ENCODE data around the gene GRK5. TPM values are rescaled to one million over a fixed set of nuclear protein-coding genes. Genes with fewer than 3 reads are reported as not detected.

Gene GRK5
- total RNA-seq, 1 experiment from 2014 or later: 1.2 TPM

DNA sequence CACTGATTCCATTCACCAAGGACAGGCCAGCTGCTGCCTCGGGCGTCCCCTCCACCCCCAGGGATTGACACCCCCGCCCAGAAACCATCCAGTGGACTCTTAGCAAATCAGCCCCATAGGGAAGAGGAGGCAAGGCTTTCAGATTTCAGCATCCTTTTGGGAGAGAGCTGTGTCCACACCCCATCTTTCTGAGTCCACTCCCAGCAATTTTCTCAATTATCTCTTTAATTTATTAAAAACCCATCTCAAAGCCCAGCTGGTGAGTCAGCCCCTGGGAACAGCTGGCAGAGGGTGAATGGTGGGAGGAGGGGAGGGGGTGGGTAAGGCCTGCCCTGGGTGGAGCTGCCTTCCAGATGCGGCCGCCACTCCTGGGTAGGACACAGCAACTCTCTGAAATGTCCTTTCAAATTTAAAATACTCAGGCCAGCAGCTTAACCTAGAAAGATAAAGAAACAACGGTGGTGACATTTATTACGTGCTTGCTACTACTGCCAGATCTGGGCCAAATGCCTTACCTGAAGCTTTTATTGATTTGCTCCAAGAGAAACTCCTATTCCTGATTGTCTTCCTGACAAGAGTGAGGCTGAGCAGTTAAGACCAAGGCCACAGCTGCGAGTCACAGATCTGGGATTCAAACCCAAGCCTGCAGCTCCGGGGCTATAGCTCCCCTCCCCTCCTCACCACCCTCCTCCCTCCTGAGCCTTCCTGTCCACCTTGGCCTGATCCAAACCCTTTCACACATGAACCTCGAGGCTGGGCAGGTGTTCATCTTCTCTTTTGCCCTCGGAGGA lies 214.7 kb downstream of the GRK5 start:
- Histone ChIP-seq H3K27me3 (ENCODE audit: insufficient read depth, low read length) (no peaks in the 10 kb centered on the region), H3K79me1 (ENCODE audit: insufficient read depth, low read depth, low read length, poor library complexity, severe bottlenecking) (no peaks in the 10 kb centered on the region), H3K18ac (ENCODE audit: insufficient read length, low read depth, low read length) (no peak overlapping the region), H3K9ac (ENCODE audit: extremely low read depth, insufficient read length, low read length) (no peak overlapping the region), H3K4me2 (ENCODE audit: insufficient read depth, insufficient read length, low read length) (no peak overlapping the region), H3K27ac (ENCODE audit: insufficient read length, low read depth, low read length) (no peak overlapping the region), H3K23ac (ENCODE audit: insufficient read length, low read depth, low read length) (no peak overlapping the region), H2AK5ac (ENCODE audit: insufficient read length, low read length) (no peak overlapping the region), H3T11ph (ENCODE audit: low read length) (no peak overlapping the region), H4K5ac (ENCODE audit: insufficient read length, low read depth, low read length) (no peak overlapping the region), H3K14ac (ENCODE audit: insufficient read depth, low read length) (no peak overlapping the region), H4K20me1 (ENCODE audit: control insufficient read depth, insufficient read depth, insufficient read length) (no peaks in the 10 kb centered on the region), H2BK12ac (ENCODE audit: insufficient read length, low read depth, low read length) (no peak overlapping the region), H3K4ac (ENCODE audit: low read depth, low read length) (no peak overlapping the region), H3K9me3 (ENCODE audit: control insufficient read depth, low read depth, low read length) (no peaks in the 10 kb centered on the region), H2BK120ac (ENCODE audit: low read depth, low read length, poor library complexity, severe bottlenecking) (no peak overlapping the region), H2BK5ac (ENCODE audit: insufficient read length, low read length) (no peak overlapping the region), H2BK20ac (ENCODE audit: low read depth, low read length, poor library complexity, severe bottlenecking) (no peak overlapping the region), H4K8ac (replicated peaks; ENCODE audit: insufficient read length, low read depth, low read length) (no peak overlapping the region), H3K79me2 (ENCODE audit: insufficient read depth, low read length) (no peaks in the 10 kb centered on the region), H3K56ac (ENCODE audit: insufficient read length, low read depth, low read length) (no peak overlapping the region), H2AFZ (ENCODE audit: low read length) (no peak overlapping the region), H4K91ac (ENCODE audit: insufficient read length, low read depth, low read length) (no peak overlapping the region), H3K23me2 (ENCODE audit: insufficient read length, low read depth, low read length, poor library complexity, severe bottlenecking) (no peaks in the 10 kb centered on the region), H2BK15ac (ENCODE audit: low read depth, low read length) (no peak overlapping the region), H3K4me1 (ENCODE audit: insufficient read depth, low read length) (no peaks in the 10 kb centered on the region)
- no peak for DNase-seq
- H3K4me3 Mint-ChIP-seq: no peak overlapping the region
- H3K27ac Mint-ChIP-seq: no peak overlapping the region; a peak in 1 of 7 replicates
- H3K36me3 Mint-ChIP-seq (ENCODE audit: insufficient read depth in 1 of 3, low read depth in 3 of 3): no peaks in the 10 kb centered on the region
- no CpG with 5 or more reads among the region's 11 CpGs for WGBS (ENCODE audit: extremely low coverage, insufficient read length, low lambda C conversion rate)
- TF ChIP-seq CTCF (conservative IDR thresholded peaks at IDR 0.05): no peak
- no peaks in the 10 kb centered on the region for H3K9me3 Mint-ChIP-seq
- peaks cover 18 to 23% of the 10 kb centered on the region in 2 experiments for H3K4me1 Mint-ChIP-seq
- H3K27me3 Mint-ChIP-seq (ENCODE audit: low read depth): peaks cover 1% of the 10 kb centered on the region

Measured in H9 (cell line).